Spleen (tissue), 7 donors: ENCODE results near the gene GRHPR.

Experiments
- CTCF ChIP-seq, 11 experiments: fragments of 200-600 bp in 7 of 11; fragments of 450-650 bp in 4 of 11; sonication (generic) in 4 of 11; IDR thresholded peaks in 8 of 11; conservative IDR thresholded peaks in 3 of 11; 1 replicate in 7 of 11; 2 replicates in 4 of 11; pipeline versions ENCODE4 v1.4.0 to v1.8.0; 2016 to 2021; ENCODE audit warnings: antibody characterized with exemption in 11 of 11, inconsistent platforms in 4 of 11, mild to moderate bottlenecking in 1 of 11
- POLR2A ChIP-seq, 3 donors: fragments of 450-650 bp; IDR thresholded peaks; one replicate each; pipeline ENCODE4 v1.5.1; 2017; ENCODE audit warnings: antibody characterized with exemption in 3 of 3, mild to moderate bottlenecking in 1 of 3
- POLR2AphosphoS5 ChIP-seq, 3 donors: sonication (generic); formaldehyde crosslinking; IDR thresholded peaks; one replicate each; pipeline ENCODE4 v1.5.1; 2017; ENCODE audit warnings: antibody characterized with exemption in 3 of 3
- donor health status: DM: no; HTN: no; CAD: no; lungs with moderate emphysema.
- donor health status: DM: no; HTN: no; CAD: no.
- donor health status: DM: no; HTN: no; CAD: no.

- TF ChIP-seq CTCF (IDR thresholded peaks at IDR 0.05 in 8 of 11, conservative IDR thresholded peaks at IDR 0.05 in 3 of 11) (no peak), POLR2A (IDR thresholded peaks at IDR 0.05) (no peak), POLR2AphosphoS5 (IDR thresholded peaks at IDR 0.05) (no peak)
Observed at GRCh38 chr9:37452611-37453010, 30.1 kb downstream of the GRHPR start.
